Measurements from ENCODE around the gene UBAC2.

UBAC2 gene

GRCh38 chr13:99315186-99315585 is 114.5 kb downstream of the UBAC2 start:
- no peak for DNase-seq

GRCh38 chr13:99316224-99316623 is 115.6 kb downstream of the UBAC2 start:
- no peak for DNase-seq

- DNase-seq, result no peak
Observed at GRCh38 chr13:99316657-99317256, 116.1 kb downstream of the UBAC2 start.

GRCh38 chr13:99320693-99321481 is 120.2 kb downstream of the UBAC2 start:
- DNase-seq, result peak; percentile 42

GRCh38 chr13:99321709-99322108 is 121.1 kb downstream of the UBAC2 start:
- no peak for DNase-seq

- DNase-seq, result peak; percentile 59
Observed at GRCh38 chr13:99322297-99323103, 121.8 kb downstream of the UBAC2 start.

GRCh38 chr13:99323488-99323887 is 122.8 kb downstream of the UBAC2 start:
- DNase-seq, result no peak

- DNase-seq, result no peak
Observed at GRCh38 chr13:99326012-99326411, 125.4 kb downstream of the UBAC2 start.

GRCh38 chr13:99327126-99327525 is 126.5 kb downstream of the UBAC2 start:
- no peak for DNase-seq

GRCh38 chr13:99327761-99328160 is 127.1 kb downstream of the UBAC2 start:
- DNase-seq, result no peak

- no peak for DNase-seq
Observed at GRCh38 chr13:99329477-99329876, 128.8 kb downstream of the UBAC2 start.

GRCh38 chr13:99330942-99331341 is 130.3 kb downstream of the UBAC2 start:
- no peak for DNase-seq

GRCh38 chr13:99331881-99332293 is 131.2 kb downstream of the UBAC2 start:
- no peak for DNase-seq

GRCh38 chr13:99332456-99332855 is 131.8 kb downstream of the UBAC2 start:
- DNase-seq, result no peak

GRCh38 chr13:99334221-99334620 is 133.6 kb downstream of the UBAC2 start:
- no peak for DNase-seq

- DNase-seq, result no peak
Observed at GRCh38 chr13:99335087-99335486, 134.4 kb downstream of the UBAC2 start.

- no peak for DNase-seq
Observed at GRCh38 chr13:99335603-99336002, 134.9 kb downstream of the UBAC2 start.

GRCh38 chr13:99339230-99339721 is 138.6 kb downstream of the UBAC2 start:
- no peak for DNase-seq

- peak; percentile 75 for DNase-seq
Observed at GRCh38 chr13:99339736-99340397, 139.2 kb downstream of the UBAC2 start.

- DNase-seq, result no peak
Observed at GRCh38 chr13:99340638-99341037, 140.0 kb downstream of the UBAC2 start.

GRCh38 chr13:99341969-99342722 is 141.5 kb downstream of the UBAC2 start:
- no peak for DNase-seq

- no peak for DNase-seq
Observed at GRCh38 chr13:99342723-99343315, 142.2 kb downstream of the UBAC2 start.

All from CD4-positive, alpha-beta T cell treated with Interleukin-17A for 4 hours (primary cell).